ENCODE results near the gene C19orf47.

C19orf47 gene

GRCh38 chr19:40326201-40326600 is 22.0 kb downstream of the C19orf47 start:
- in situ Hi-C loops (cut with HindIII; ENCODE audit: low pct_ligation_motif_present, low pct_unique_long_range_greater_than_20kb, low sequenced_read_pairs): no loop called here
- no peak for DNase-seq

GRCh38 chr19:40323705-40324104 is 24.5 kb downstream of the C19orf47 start:
- in situ Hi-C loops (cut with HindIII; ENCODE audit: low pct_ligation_motif_present, low pct_unique_long_range_greater_than_20kb, low sequenced_read_pairs): no loop called here
- DNase-seq: no peak

GRCh38 chr19:40322951-40323615 is 25.1 kb downstream of the C19orf47 start:
- DNase-seq: no peak
- in situ Hi-C loops (cut with HindIII; ENCODE audit: low pct_ligation_motif_present, low pct_unique_long_range_greater_than_20kb, low sequenced_read_pairs): no loop called here

- in situ Hi-C loops (cut with HindIII; ENCODE audit: low pct_ligation_motif_present, low pct_unique_long_range_greater_than_20kb, low sequenced_read_pairs): no loop called here
- DNase-seq: no peak
Observed at GRCh38 chr19:40322271-40322610, 26.0 kb downstream of the C19orf47 start.

GRCh38 chr19:40321566-40322270 is 26.5 kb downstream of the C19orf47 start:
- in situ Hi-C loops (cut with HindIII; ENCODE audit: low pct_ligation_motif_present, low pct_unique_long_range_greater_than_20kb, low sequenced_read_pairs): no loop called here
- no peak for DNase-seq

GRCh38 chr19:40321076-40321475 is 27.1 kb downstream of the C19orf47 start:
- in situ Hi-C loops (cut with HindIII; ENCODE audit: low pct_ligation_motif_present, low pct_unique_long_range_greater_than_20kb, low sequenced_read_pairs): no loop called here
- DNase-seq: no peak

- no peak for DNase-seq
- in situ Hi-C loops (cut with HindIII; ENCODE audit: low pct_ligation_motif_present, low pct_unique_long_range_greater_than_20kb, low sequenced_read_pairs): no loop called here
Observed at GRCh38 chr19:40320558-40320935, 27.6 kb downstream of the C19orf47 start.

- in situ Hi-C loops (cut with HindIII; ENCODE audit: low pct_ligation_motif_present, low pct_unique_long_range_greater_than_20kb, low sequenced_read_pairs): no loop called here
- DNase-seq: no peak
Observed at GRCh38 chr19:40317338-40317737, 30.9 kb downstream of the C19orf47 start.

- DNase-seq: no peak
Observed at GRCh38 chr19:40315812-40316470, 32.3 kb downstream of the C19orf47 start.

GRCh38 chr19:40314656-40315055 is 33.5 kb downstream of the C19orf47 start:
- in situ Hi-C loops (cut with HindIII; ENCODE audit: low pct_ligation_motif_present, low pct_unique_long_range_greater_than_20kb, low sequenced_read_pairs): no loop called here
- no peak for DNase-seq

More at GRCh38 chr19:40315812-40316470, 32.3 kb downstream of the C19orf47 start:
- in situ Hi-C loops (cut with HindIII; ENCODE audit: low pct_ligation_motif_present, low pct_unique_long_range_greater_than_20kb, low sequenced_read_pairs): no loop called here

GRCh38 chr19:40313229-40313983 is 34.8 kb downstream of the C19orf47 start:
- in situ Hi-C loops (cut with HindIII; ENCODE audit: low pct_ligation_motif_present, low pct_unique_long_range_greater_than_20kb, low sequenced_read_pairs): no loop called here
- DNase-seq: no peak

- in situ Hi-C loops (cut with HindIII; ENCODE audit: low pct_ligation_motif_present, low pct_unique_long_range_greater_than_20kb, low sequenced_read_pairs): no loop called here
- no peak for DNase-seq
Observed at GRCh38 chr19:40312533-40312932, 35.7 kb downstream of the C19orf47 start.

- DNase-seq: no peak
- in situ Hi-C loops (cut with HindIII; ENCODE audit: low pct_ligation_motif_present, low pct_unique_long_range_greater_than_20kb, low sequenced_read_pairs): no loop called here
Observed at GRCh38 chr19:40309666-40310065, 38.5 kb downstream of the C19orf47 start.

GRCh38 chr19:40305403-40305802 is 42.8 kb downstream of the C19orf47 start:
- in situ Hi-C loops (cut with HindIII; ENCODE audit: low pct_ligation_motif_present, low pct_unique_long_range_greater_than_20kb, low sequenced_read_pairs): no loop called here
- peak; percentile 77 for DNase-seq

GRCh38 chr19:40304306-40304705 is 43.9 kb downstream of the C19orf47 start:
- in situ Hi-C loops (cut with HindIII; ENCODE audit: low pct_ligation_motif_present, low pct_unique_long_range_greater_than_20kb, low sequenced_read_pairs): no loop called here
- no peak for DNase-seq

GRCh38 chr19:40303765-40304164 is 44.4 kb downstream of the C19orf47 start:
- in situ Hi-C loops (cut with HindIII; ENCODE audit: low pct_ligation_motif_present, low pct_unique_long_range_greater_than_20kb, low sequenced_read_pairs): no loop called here
- DNase-seq: no peak

- no peak for DNase-seq
- in situ Hi-C loops (cut with HindIII; ENCODE audit: low pct_ligation_motif_present, low pct_unique_long_range_greater_than_20kb, low sequenced_read_pairs): no loop called here
Observed at GRCh38 chr19:40302224-40303011, 45.8 kb downstream of the C19orf47 start.

GRCh38 chr19:40300668-40301067 is 47.5 kb downstream of the C19orf47 start:
- in situ Hi-C loops (cut with HindIII; ENCODE audit: low pct_ligation_motif_present, low pct_unique_long_range_greater_than_20kb, low sequenced_read_pairs): no loop called here
- DNase-seq: no peak

Data from ACHN (cell line).